ENCODE measurements around the gene C9orf43. TPM values are rescaled to one million over a fixed set of nuclear protein-coding genes. Genes with fewer than 3 reads are reported as not detected.

Gene C9orf43
- total and polyA plus RNA-seq, 2 donors (not counting 3 experiments of a cell fraction or from before 2014, with no cell fraction given): 0.25 to 0.66 TPM

DNA sequence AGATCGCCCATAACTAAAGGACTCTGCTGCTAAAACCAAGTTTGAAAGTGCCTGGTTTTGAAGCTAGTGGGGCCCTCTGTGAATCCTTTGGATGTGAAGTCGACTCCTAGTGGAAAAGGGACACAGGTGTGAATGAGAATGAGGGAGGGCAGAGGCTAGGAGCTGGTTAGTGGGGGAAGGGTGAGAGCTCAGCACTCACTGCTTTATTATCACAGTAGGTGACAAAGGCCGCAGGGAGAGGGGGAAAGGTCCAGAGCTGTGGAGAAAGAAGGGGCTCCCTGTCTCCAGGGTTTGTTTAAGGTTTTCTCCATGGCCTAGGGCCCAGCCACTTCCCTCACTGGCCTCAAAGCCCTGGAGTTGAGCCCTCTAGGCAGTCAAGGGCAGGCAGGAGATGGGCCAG, 37.3 kb upstream of the C9orf43 start:
- no TSS peak for BruUV-seq (replicated peaks)
- H4K20me1 ChIP-seq (replicated peaks; ENCODE audit: control insufficient read depth, extremely low read depth, insufficient read depth, low read length): no peaks in the 10 kb centered on the region
- H2AFZ ChIP-seq (ENCODE audit: low read depth, low read length): no peak overlapping the region
- H3K9me3 ChIP-seq (replicated peaks; ENCODE audit: control insufficient read depth, insufficient read depth, low read length): no peaks in the 10 kb centered on the region
- FAIRE-seq (no peak), DNase-seq (ENCODE audit: low read depth, low spot score) (no peak)
- H3K79me2 ChIP-seq (ENCODE audit: control insufficient read depth, insufficient read depth, low read length): no peaks in the 10 kb centered on the region
- intact Hi-C loops (cut with micrococcal nuclease): no loop called here
- ChIA-PET POLR2A (no interaction called here), CTCF (interaction anchor here (0.5 to 1.2 kb wide), 2 partner anchors 11 to 995 kb away, joined by 3 to 4 read pairs; no protein-coding TSS in a partner anchor)
- no peaks in the 10 kb centered on the region for H3K9me1 ChIP-seq (replicated peaks; ENCODE audit: control insufficient read depth, extremely low read depth, insufficient read depth, low read length)
- dilution Hi-C loops (cut with MboI; ENCODE audit: extremely low pct_ligation_motif_present, low sequenced_read_pairs): no loop called here
- no peaks in the 10 kb centered on the region for H3K27me3 ChIP-seq (ENCODE audit: control insufficient read depth in 2 of 2, insufficient read depth in 2 of 2, low read length in 2 of 2)
- H3K4me3 ChIP-seq (replicated peaks in 1 of 3; ENCODE audit: insufficient read depth in 1 of 3, low read depth in 1 of 3, low read length in 3 of 3): no peak overlapping the region
- no peak overlapping the region for H3K9ac ChIP-seq (replicated peaks; ENCODE audit: extremely low read depth, insufficient read depth, low read length)
- peaks cover 0 to 7% of the 10 kb centered on the region in 2 experiments for H3K36me3 ChIP-seq (ENCODE audit: control insufficient read depth in 2 of 2, extremely low read depth in 1 of 2, insufficient read depth in 2 of 2, low read length in 2 of 2)
- no peak overlapping the region for H3K4me2 ChIP-seq (ENCODE audit: insufficient read depth, low read length)
- no peak overlapping the region for H3K27ac ChIP-seq (ENCODE audit: insufficient read depth, low read depth, low read length)
- no peak for TF ChIP-seq GATA2 (IDR thresholded peaks at IDR 0.05; ENCODE audit: insufficient read depth, insufficient read length, low read depth, low read length)
- TF ChIP-seq, protein P1, sequence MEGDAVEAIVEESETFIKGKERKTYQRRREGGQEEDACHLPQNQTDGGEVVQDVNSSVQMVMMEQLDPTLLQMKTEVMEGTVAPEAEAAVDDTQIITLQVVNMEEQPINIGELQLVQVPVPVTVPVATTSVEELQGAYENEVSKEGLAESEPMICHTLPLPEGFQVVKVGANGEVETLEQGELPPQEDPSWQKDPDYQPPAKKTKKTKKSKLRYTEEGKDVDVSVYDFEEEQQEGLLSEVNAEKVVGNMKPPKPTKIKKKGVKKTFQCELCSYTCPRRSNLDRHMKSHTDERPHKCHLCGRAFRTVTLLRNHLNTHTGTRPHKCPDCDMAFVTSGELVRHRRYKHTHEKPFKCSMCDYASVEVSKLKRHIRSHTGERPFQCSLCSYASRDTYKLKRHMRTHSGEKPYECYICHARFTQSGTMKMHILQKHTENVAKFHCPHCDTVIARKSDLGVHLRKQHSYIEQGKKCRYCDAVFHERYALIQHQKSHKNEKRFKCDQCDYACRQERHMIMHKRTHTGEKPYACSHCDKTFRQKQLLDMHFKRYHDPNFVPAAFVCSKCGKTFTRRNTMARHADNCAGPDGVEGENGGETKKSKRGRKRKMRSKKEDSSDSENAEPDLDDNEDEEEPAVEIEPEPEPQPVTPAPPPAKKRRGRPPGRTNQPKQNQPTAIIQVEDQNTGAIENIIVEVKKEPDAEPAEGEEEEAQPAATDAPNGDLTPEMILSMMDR (IDR thresholded peaks at IDR 0.05; ENCODE audit: extremely low read depth in 1 of 2, insufficient read depth in 1 of 2, low read depth in 1 of 2, low read length in 2 of 2): no peak
- TF ChIP-seq EZH2 (IDR thresholded peaks at IDR 0.05; ENCODE audit: borderline replicate concordance, low read depth, low read length, severe bottlenecking): no peak
- no peak for TF ChIP-seq JUN (IDR thresholded peaks at IDR 0.05; ENCODE audit: borderline replicate concordance, insufficient read depth, insufficient read length, low read depth)
- TF ChIP-seq POLR2A (IDR thresholded peaks at IDR 0.05; ENCODE audit: low read depth, low read length): no peak
- TF ChIP-seq, protein P2, sequence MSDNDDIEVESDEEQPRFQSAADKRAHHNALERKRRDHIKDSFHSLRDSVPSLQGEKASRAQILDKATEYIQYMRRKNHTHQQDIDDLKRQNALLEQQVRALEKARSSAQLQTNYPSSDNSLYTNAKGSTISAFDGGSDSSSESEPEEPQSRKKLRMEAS (IDR thresholded peaks at IDR 0.05; ENCODE audit: insufficient read depth, insufficient read length): no peak
- TF ChIP-seq FOS (IDR thresholded peaks at IDR 0.05; ENCODE audit: borderline replicate concordance, insufficient read depth, low read length): no peak
- TF ChIP-seq POLR2AphosphoS5 (IDR thresholded peaks at IDR 0.05; ENCODE audit: insufficient read depth, low read depth, low read length): no peak
- TF ChIP-seq MYC (IDR thresholded peaks at IDR 0.05; ENCODE audit: low read depth, low read length): no peak
- H3K4me1 ChIP-seq (ENCODE audit: control insufficient read depth, extremely low read depth, insufficient read depth, low read length): no peaks in the 10 kb centered on the region
